IPS DF 4.7 (cell line): ENCODE measurements around the gene RAB4A.
"Not testable (repeated sequence)": the region's sequence is repeated elsewhere in the genome, so short reads cannot be mapped to it uniquely, and the experiment has no call there.

Experiments
- DNase-seq: peaks from one replicate; pipeline ENCODE4 v3.0.0-alpha.2; 2013; ENCODE audit warnings: low spot score; ENCODE audit errors: extremely low read depth

Gene RAB4A

GRCh38 chr1:229271448-229272159 lies 693 bp downstream of the RAB4A start:
- no peak for DNase-seq

DNA sequence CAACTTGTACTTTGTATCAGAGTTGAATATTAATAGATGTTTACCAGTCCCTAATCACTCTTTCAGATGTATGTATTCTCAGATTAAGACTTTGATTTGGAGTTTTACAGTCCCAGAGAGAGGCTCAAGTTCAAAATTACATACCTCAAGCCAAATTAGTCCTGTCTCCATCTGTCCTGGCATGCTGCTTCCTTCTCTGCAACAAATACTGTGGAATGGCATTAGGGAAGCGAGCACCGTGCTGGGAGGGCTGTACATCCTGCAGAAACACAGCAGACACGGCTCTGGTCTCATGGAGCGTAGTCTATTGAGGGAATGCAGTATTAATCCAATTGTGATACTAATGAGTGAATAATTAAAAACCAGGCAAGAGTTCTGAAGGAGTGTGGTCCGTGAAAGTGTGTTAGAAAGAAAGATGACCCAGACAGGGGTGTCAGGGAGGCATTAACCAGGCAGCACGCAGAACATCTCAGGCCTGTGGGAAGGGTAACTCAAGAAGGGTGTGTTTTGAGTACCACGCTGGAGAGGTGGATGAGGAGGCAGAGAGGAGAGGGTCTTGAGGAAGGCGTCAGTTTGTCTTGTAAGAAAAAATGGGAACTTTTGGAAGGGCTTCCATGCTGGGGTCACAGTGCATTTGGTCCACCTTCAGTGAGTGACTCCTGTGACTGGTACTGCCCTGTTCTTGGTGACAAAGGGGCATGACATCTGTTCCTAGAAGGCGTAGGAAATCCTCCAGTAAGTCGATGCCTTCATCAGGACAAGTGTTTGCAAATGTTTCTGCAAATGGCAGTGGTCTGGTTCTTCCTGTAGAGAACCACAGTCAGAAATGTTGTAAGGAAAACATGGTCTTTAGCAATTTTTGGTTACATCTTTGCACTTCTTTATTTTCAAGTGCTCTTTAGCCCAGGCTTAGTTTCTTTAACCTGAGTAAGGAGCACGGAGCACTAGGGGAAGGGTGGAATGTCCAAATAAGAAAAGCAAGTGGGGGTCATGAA lies 1.6 kb downstream of the RAB4A start:
- DNase-seq, result no peak

DNA sequence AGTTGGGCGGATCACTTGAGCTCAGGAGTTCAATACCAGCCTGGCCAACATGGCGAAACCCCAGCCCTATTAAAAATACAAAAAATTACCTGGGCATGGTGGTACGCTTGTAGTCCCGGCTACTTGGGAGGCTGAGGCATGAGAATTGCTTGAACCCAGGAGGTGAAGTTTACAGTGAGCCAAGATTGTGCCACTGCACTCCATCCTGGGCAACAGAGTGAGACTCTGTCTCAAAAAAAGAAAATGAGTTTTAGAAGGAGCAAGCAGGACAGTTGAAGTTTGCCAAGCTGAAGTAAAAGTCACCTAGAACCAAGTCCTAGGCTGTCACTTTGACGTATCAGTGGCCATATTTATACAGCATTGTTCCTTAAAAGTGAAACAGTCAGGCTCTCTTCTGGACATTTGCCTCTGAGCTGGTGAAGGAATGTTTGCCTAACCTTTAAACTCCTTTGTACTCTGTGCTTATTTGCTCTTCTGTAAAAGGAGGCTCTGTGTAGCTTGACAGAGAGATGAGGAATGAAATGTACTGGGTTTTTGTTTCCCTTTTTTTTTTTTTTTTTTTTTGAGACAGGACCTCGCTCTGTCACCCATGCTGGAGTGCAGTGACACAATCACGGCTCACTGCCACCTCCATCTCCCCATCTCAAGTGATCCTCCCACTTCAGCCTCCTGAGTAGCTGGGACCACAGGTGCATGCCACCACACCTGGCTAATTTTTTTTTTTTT lies 2.8 kb downstream of the RAB4A start:
- no peak for DNase-seq

GRCh38 chr1:229275005-229275404 lies 4.1 kb downstream of the RAB4A start:
- DNase-seq, result no peak

DNA sequence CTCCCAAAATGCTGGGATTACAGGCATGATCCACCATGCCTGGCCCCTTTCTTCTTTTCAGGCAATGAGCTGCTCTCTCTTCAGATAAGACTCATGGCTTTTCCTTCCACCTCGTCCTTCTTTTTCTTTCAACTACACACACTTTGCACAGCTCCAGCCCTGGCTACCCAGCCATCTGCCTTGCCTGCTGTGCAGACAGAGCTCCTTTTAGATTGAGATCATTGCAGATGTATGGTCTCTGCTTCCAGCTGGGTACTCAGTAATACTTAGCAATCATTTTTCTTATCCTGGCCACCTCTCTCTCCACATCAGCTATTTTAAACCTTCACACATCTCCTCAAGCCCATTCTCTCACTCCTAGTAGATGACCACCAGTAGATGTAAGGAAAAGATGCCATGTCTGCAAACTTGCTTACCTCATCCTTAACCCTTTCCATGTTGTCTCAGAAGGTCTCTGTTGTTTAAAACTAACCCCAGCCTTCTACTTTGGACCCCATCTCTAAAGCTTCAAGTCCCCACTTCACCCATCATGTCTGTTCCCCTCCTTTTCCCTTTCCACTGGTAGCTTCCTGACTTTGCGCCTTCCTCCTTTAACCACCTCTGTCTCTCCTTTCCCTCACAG lies 7.3 kb downstream of the RAB4A start:
- no peak for DNase-seq

GRCh38 chr1:229279242-229279641 lies 8.3 kb downstream of the RAB4A start:
- no peak for DNase-seq

DNA sequence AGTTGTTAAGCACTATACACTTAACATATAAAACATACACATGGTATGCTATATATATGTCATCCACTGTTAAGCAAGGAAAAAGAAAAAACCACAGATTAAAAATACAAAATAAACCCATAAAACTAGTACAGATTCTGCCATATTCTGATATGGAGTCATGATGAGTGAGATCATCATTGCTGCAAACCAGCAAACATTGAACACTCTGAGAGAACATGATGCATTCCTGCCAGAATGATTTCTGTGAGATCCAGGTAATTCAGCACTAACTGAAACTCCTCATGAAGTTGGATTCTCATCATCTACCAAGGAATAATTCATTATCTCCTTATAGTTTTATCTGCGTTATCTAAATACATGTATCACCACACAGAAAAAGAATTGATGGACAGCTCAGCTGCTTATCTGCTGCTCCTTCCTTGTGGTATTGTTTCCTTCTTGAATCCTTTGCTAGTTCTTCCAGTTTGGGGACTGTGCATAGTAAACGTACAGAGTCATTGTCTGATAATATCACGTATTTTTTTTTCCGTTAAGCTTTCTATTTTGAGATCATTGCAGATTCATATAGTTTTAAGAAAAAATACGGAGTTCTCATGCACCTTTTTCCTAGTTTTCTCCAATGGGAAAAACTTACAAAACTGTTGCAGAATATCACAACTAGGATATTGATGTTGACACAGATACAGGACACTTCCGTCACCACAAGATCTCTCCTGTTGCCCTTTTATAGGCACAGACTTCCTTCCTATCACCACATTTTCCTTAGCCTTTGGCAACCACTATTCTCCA lies 9.3 kb downstream of the RAB4A start:
- no peak for DNase-seq

DNA sequence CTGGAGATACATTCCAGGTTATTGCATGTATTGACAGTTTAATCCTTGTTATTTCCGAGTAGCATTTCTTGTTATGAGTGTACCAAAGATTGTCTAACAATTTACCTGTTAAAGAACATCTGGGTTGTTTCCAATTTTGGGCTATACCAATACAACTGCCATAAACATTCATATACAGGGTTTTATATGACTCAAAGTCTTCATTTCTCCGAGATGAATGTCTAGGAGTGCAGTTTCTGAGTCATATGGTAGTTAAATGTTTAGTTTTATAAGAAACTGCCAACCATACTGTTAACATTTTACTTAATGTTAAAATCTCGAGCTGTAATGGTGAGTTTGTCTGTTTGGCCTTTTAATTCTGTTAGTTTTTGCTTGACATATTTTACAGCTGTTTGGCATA lies 10.0 kb downstream of the RAB4A start:
- DNase-seq, result no peak

- DNase-seq, result no peak
Observed at GRCh38 chr1:229281339-229281926, 10.5 kb downstream of the RAB4A start.

GRCh38 chr1:229282295-229282823 lies 11.4 kb downstream of the RAB4A start:
- no peak for DNase-seq

DNA sequence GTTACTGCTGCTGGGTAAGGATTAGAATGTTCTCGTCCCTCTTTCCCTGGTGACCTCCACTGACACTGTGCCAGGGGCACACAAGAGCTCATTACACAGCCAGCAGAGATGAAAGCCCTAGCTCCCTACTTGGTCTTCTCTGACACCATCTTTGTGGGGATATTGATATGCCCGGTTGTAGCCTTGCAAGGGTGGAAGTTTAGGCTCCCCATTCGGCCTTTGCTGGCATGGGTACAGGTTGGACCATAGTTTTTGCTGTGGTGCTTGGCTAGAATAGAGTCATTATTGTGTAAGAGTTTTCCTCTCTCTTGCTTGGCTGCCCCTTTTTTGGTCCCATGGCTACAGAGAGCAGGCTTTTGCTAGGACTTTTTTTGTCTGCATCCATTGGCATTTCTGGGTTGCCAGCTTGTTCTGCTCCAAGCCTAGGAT lies 12.3 kb downstream of the RAB4A start:
- no peak for DNase-seq

DNA sequence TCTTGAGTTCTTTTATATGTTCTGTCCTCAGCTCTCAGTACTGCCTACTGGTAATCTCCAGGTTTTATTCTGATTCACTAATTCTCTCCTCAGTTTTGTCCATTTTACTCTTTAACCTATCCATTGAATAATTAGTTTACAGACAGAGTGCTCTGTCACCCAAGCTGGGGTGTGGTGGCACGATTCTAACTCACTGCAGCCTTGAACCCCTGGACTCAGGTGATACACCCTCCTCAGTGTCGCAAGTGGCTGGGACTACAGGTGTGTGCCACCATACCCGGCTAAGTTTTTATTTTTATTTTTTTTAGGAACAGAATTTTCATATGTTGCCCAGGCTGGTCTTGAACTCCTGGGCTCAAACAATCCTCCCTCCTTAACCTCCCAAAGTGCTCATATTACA lies 14.0 kb downstream of the RAB4A start:
- no peak for DNase-seq

GRCh38 chr1:229285440-229285839 lies 14.5 kb downstream of the RAB4A start:
- no peak for DNase-seq

- no peak for DNase-seq
Observed at GRCh38 chr1:229286099-229286766, 15.3 kb downstream of the RAB4A start.

DNA sequence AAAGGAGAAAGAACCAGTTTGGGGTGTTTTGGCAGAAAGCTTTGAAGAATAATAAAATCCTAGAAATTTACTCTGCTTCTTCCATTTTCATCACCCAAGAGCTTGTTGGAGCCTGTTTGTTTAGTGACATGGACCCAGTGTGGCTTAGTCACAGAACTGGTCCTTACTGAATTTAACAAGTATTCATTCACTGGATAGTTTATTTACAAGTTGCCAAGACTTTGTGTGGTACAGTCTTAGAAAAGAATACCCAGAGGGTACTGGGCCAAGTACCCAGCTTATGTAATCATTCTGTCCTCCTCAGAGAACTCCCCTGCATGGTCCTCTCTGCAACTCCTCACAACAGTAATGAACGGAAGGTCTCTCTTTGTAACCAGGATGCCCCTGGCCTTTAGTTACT lies 16.4 kb downstream of the RAB4A start:
- no peak for DNase-seq

GRCh38 chr1:229288516-229288915 lies 17.6 kb downstream of the RAB4A start:
- no peak for DNase-seq

DNA sequence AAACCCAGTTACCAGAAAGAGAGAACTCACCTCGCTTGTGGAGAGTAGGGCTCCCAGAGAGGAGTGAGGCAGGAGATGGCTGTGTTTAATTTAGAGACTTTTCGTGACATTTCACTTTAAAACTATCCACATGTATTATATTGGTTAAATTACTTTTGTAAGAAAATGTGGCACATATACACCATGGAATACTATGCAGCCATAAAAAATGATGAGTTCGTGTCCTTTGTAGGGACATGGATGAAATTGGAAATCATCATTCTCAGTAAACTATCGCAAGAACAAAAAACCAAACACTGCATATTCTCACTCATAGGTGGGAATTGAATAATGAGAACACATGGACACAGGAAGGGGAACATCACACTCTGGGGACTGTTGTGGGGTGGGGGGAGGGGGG lies 20.8 kb downstream of the RAB4A start:
- not testable (repeated sequence) for DNase-seq

DNA sequence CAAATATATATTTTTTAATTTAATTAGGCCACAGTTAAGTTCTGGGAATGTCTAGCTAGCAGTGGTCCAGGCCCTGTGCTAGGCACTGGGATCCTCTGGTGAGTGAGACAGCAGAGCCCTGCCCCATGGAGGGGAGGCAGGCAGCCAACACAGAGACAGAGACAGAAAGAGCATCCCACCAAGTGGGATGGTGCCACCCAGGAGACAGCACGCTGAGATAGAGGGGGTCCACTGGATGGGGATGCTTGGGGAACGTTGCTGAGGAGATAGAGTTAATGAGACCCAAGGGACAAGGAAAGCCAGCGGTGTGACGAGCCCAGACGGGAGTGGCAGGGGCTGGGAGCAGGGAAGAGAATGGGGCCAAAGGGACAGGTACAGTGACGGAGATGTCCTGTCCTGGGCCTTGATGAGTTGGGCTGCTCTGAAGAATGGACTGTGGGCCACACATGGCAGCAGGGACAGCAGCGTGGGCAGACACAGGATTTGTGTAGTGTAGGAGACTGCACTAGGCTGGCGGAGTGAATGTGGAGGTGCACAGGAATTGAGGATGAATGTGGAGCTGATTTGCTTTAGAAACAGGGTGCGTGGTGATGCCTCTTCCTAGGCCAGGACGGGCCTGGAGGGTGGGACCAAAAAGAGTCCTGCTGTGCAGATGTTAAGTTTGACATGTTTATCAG lies 22.8 kb downstream of the RAB4A start:
- no peak for DNase-seq

DNA sequence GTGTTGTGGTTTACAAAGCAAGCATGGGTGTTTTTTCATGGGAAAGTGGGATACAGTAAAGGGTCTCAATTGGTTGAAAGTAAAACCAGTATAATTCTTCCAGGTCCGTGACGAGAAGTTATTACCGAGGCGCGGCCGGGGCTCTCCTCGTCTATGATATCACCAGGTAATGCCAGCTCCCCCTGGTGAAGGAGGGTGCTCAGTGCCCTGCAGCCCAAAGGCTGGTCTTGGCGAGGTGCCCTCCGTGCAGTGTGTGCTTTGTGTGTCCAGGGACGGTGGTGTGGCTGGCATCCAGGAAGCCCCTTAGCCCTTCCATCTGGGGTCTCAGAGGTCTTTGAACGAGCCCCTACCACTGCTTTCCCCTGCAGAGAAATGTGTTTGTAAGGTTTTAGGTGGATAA lies 24.8 kb downstream of the RAB4A start:
- no peak for DNase-seq
